Measurements from ENCODE around the gene BUD23. TPM values are rescaled to one million over a fixed set of nuclear protein-coding genes. Genes with fewer than 3 reads are reported as not detected.

Gene BUD23
- total and polyA plus RNA-seq, 10 donors = 44.2 to 71.4 (median 54.6) TPM

DNA sequence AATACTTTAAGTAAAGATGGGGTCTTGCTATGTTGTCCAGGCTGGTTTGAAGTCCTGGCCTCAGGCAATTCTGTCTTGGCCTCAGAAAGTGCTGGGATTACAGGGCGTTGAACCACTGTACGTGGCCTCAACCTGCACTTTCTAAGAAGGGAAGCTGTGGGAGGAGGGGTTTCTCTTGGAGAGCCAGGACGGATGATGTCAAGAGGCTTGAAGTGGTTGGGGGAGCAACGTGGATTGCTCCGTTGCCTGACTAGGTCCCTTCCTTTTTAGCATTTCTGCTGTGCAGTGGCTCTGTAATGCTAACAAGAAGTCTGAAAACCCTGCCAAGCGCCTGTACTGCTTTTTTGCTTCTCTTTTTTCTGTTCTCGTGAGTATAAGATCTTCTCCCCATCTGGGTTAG, 7.2 kb downstream of the BUD23 start:
- Histone ChIP-seq H3K4me1 (peaks cover 0 to 14% (median under 1%) of the 10 kb centered on the region in 6 donors), H3K4me3 (no peak overlapping the region), H3K27ac (no peak overlapping the region), H3K27me3 (replicated peaks in 1 of 7) (no peaks in the 10 kb centered on the region), H3K9me3 (no peaks in the 10 kb centered on the region), H3K36me3 (peaks cover 0 to 96% (median 80%) of the 10 kb centered on the region in 6 donors)
- 72 to 86% (median 82%) methylated on average over 7 of the region's 7 CpGs for WGBS, 5 donors
- no peak for DNase-seq
- intact Hi-C loops (cut with DNase I; ENCODE audit: low total_unique reads) = no loop called here
- TF ChIP-seq POLR2AphosphoS5 (IDR thresholded peaks at IDR 0.05) (no peak), POLR2A (IDR thresholded peaks at IDR 0.05) (no peak)
- TF ChIP-seq, protein P1, sequence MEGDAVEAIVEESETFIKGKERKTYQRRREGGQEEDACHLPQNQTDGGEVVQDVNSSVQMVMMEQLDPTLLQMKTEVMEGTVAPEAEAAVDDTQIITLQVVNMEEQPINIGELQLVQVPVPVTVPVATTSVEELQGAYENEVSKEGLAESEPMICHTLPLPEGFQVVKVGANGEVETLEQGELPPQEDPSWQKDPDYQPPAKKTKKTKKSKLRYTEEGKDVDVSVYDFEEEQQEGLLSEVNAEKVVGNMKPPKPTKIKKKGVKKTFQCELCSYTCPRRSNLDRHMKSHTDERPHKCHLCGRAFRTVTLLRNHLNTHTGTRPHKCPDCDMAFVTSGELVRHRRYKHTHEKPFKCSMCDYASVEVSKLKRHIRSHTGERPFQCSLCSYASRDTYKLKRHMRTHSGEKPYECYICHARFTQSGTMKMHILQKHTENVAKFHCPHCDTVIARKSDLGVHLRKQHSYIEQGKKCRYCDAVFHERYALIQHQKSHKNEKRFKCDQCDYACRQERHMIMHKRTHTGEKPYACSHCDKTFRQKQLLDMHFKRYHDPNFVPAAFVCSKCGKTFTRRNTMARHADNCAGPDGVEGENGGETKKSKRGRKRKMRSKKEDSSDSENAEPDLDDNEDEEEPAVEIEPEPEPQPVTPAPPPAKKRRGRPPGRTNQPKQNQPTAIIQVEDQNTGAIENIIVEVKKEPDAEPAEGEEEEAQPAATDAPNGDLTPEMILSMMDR (IDR thresholded peaks at IDR 0.05 in 8 of 11, conservative IDR thresholded peaks at IDR 0.05 in 3 of 11) = no peak

DNA sequence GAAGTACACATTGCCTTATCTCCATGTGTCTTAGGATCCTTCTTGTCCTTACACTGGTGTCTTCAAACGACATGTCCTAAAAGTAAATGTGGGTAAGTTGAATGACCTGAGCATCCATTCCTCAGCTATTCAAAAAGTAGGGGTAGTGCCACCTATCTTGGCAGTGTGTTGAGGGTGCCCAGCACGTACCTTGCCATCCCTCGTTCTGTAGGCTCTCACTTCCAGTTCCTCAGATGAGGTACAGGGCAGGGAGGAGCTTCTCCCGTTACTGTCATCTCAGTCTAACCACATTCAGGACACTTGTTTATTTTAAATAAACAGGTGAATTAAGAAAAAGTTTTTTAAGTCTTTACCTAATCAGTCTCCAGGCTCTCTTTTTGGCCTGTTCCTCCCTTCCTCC, 13.0 kb downstream of the BUD23 start:
- peaks cover 0 to 98% (median 85%) of the 10 kb centered on the region in 6 donors for H3K36me3 ChIP-seq
- no peak overlapping the region for H3K4me3 ChIP-seq
- H3K27ac ChIP-seq = no peak overlapping the region
- H3K4me1 ChIP-seq = no peaks in the 10 kb centered on the region
- 85 to 93% (median 90%) methylated on average over 4 of the region's 4 CpGs for WGBS, 5 donors
- no peak for DNase-seq
- H3K9me3 ChIP-seq = no peaks in the 10 kb centered on the region
- intact Hi-C loops (cut with DNase I; ENCODE audit: low total_unique reads) = no loop called here
- no peaks in the 10 kb centered on the region for H3K27me3 ChIP-seq (replicated peaks in 1 of 7)
- TF ChIP-seq, protein P1 (IDR thresholded peaks at IDR 0.05 in 8 of 11, conservative IDR thresholded peaks at IDR 0.05 in 3 of 11) = no peak
- TF ChIP-seq POLR2AphosphoS5 (IDR thresholded peaks at IDR 0.05) = no peak
- no peak for TF ChIP-seq POLR2A (IDR thresholded peaks at IDR 0.05)

DNA sequence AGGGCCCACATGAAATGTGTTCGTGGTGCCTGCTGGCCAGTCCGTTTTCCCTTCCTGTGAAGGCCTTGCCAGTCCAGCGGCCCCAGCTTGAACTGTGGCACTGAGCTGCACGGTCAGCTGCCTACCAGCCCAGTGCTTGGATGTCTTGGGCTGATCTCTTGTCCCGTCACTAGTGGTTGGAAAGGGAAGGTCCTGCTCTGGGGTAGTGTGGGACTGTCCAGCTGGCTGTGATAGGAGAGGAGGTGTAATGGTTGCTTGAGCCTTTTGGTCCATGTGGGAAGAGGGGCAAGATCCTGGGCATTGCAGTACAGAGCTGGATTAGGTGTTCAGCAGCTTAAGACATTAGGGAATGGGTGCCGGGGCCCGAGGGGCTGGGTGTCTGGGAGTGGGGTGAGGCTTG, 15.0 kb downstream of the BUD23 start:
- intact Hi-C loops (cut with DNase I; ENCODE audit: low total_unique reads) = no loop called here
- DNase-seq = no peak
- Histone ChIP-seq H3K36me3 (peaks cover 0 to 93% (median 65%) of the 10 kb centered on the region in 6 donors), H3K27me3 (replicated peaks in 1 of 7) (peaks cover 0 to 3% (median 0%) of the 10 kb centered on the region in 7 donors), H3K27ac (no peak overlapping the region), H3K4me1 (peaks cover 0 to 4% (median under 1%) of the 10 kb centered on the region in 6 donors), H3K4me3 (no peak overlapping the region), H3K9me3 (no peaks in the 10 kb centered on the region)
- TF ChIP-seq POLR2AphosphoS5 (IDR thresholded peaks at IDR 0.05) = peak in 1 of 3 donors; percentile 11
- TF ChIP-seq, protein P1 (IDR thresholded peaks at IDR 0.05 in 8 of 11, conservative IDR thresholded peaks at IDR 0.05 in 3 of 11) = no peak
- WGBS, 5 donors = 88 to 95% (median 91%) methylated on average over 7 of the region's 7 CpGs

DNA sequence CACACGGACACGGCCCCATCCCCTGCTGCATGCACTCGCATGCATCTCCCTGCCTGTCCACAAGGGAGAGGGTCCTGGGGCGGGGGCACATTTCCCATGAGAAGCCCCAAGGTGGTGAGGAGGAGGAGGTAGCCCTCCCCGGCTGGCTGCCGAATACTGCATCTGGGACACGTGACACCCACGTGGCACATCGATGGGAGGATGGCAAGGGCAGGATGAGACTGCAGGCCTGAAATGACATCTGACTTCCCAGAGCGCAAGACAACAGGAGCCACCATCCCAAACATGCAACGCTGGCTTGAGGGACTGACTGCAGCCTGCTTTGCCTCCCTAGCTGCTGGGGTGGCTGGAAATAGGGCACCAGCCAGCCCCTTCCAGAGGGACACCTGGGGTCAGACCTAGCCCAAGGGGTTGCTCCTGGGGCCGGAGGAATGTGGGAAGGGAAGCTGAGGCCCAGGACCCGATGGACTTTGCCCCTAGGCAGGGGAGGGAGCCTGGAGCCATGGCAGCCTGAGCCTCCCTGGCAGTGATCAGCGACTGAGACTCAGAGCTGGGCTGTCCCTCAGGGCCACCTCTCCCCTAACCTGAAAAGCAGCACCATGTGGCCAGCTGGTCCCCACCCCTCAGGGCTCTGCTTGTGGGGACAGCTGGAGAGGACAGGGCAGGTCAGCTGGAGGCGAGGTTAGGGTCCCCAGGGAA, 16.1 kb downstream of the BUD23 start:
- TF ChIP-seq POLR2AphosphoS5 (IDR thresholded peaks at IDR 0.05) (no peak), POLR2A (IDR thresholded peaks at IDR 0.05) (no peak)
- TF ChIP-seq, protein P1 (IDR thresholded peaks at IDR 0.05 in 8 of 11, conservative IDR thresholded peaks at IDR 0.05 in 3 of 11) = no peak
- H3K36me3 ChIP-seq = peaks cover 0 to 87% (median 54%) of the 10 kb centered on the region in 6 donors
- 89 to 93% (median 90%) methylated on average over 13 to 15 of the region's 15 CpGs for WGBS, 5 donors

More for the DNA sequence above, 16.1 kb downstream of the BUD23 start:
- Histone ChIP-seq H3K9me3 (no peaks in the 10 kb centered on the region), H3K4me3 (no peak overlapping the region), H3K27me3 (replicated peaks in 1 of 7) (peaks cover 0 to 11% (median 0%) of the 10 kb centered on the region in 7 donors), H3K27ac (no peak overlapping the region), H3K4me1 (peaks cover 0 to 15% (median 10%) of the 10 kb centered on the region in 6 donors)
- DNase-seq = no peak
- intact Hi-C loops (cut with DNase I; ENCODE audit: low total_unique reads) = no loop called here

All from spleen (tissue), 11 donors.